Activated effector memory CD4-positive, alpha-beta T cell treated with Interleukin-2 at 50 U/mL for 16 hours (primary cell): ENCODE data around the gene CSTF1.
"Not testable (repeated sequence)": the region's sequence is repeated elsewhere in the genome, so short reads cannot be mapped to it uniquely, and the experiment has no call there.

Experiments
- DNase-seq: peaks from one replicate; pipeline ENCODE4 v3.0.0-alpha.2; 2020

Gene CSTF1

GRCh38 chr20:56371977-56372376, 20.5 kb upstream of the CSTF1 start:
- no peak for DNase-seq

DNA sequence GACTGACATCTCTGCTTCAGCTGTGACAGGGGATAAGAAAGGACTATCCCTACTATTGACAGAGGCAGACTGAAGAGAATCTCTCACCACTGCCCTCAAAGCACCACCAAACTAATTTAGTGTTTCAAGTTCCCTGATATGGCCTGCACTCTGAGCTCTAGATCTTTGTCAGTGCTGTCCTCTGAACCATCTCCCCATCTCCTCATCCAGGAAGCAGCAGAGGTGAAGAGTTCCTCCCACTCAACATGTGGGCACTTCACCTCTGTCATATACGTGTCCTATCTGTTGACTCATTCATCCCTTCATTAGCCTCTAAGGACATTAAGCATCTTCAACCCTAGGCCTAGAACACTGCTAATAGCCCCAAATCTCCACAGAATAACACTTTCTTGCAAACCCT, 19.6 kb upstream of the CSTF1 start:
- DNase-seq, result no peak

DNA sequence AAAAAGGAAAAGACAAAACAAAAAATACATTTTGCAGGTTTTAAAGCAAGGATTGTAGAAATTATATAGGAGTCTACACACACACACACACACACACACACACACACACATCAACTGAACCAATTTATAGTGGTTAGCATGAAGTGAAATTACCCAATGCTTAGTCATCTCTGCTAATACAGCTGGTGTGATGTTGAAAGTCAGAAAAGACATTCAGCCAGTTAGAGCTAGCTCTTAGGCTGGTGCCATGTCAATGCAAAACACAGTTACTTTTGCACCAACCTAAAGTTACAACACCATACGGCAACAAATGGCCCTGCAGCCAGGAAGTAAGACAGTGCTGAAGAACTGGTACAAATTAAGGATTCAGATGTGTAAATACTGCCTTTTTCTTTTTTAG, 18.5 kb upstream of the CSTF1 start:
- DNase-seq, result no peak

- no peak for DNase-seq
Measured at GRCh38 chr20:56376331-56376730, 16.1 kb upstream of the CSTF1 start.

DNA sequence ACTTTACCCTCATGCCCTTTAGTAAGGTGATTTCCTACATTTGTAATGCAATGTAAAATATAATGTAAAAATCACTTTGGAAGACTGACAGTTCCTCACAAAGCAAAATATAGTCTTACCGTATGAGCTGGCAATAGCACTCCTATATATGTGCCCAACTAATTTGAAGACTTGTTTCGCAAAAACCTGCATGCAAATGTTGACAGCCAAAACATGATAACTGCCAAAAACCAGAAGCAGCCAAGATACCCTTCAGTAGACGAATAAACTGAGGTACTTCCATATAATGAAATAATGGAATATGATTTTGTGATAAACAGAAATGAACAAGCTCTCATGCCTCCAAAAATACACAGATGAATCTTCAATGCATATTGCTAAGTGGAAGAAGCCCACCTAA, 14.1 kb upstream of the CSTF1 start:
- DNase-seq, result no peak

DNA sequence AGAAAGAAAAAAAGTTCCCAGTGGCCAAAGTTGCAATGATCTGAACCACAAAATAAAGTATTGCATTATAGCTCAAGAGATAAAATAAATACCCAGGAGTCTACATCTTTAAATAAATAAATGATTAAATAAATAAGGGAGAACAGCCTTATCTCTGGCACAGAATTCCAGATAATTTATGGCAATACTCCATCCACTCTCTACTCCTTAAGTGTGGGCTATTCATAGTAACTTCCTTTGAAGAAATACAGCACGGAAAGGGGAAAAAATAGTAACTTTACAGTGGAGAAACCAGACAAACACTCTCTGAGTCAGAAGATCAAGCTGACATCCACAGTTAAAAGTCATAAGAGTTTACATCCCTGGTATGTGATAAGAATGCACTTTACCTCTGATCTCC, 12.1 kb upstream of the CSTF1 start:
- DNase-seq, result no peak

DNA sequence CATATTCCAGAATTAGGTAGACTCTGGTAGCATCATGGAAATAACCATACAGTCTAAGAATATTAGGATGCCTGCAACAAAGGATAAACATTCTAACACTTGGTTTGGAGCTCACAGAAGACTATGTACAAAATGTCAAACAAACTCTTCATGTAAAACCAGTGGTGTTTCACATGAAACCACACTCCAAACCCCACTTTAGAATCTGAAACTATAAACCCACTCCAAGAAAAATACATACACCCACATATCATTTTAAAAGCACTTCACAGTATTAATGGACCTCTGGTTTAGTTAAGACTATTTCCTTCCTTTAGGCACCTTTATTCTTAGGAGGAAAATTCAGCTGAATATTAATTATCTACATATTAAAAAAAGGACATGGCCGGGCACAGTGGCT, 10.9 kb upstream of the CSTF1 start:
- DNase-seq, result no peak

DNA sequence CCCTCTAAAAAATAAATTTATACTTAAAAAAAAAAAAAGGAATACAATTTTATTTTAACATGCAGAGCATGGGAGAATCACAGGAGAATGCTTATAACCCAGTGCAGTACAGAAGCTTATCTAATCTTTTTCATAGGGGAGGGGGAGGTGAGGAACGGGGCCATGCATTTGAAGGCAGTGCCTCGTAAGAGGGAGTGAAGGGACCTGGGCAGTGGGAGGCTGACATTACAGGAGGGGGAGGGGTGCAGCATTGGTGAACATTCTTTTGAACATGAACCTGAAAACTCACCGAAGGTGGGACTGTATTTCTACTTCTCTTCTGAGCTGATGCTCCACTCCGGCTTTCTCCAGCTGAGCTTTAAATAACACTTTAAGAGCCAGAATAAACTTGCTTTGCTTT, 9.7 kb upstream of the CSTF1 start:
- no peak for DNase-seq

GRCh38 chr20:56383334-56383733, 9.1 kb upstream of the CSTF1 start:
- DNase-seq, result no peak

GRCh38 chr20:56385130-56385529, 7.3 kb upstream of the CSTF1 start:
- DNase-seq, result no peak

- DNase-seq, result no peak
Measured at GRCh38 chr20:56386219-56386618, 6.2 kb upstream of the CSTF1 start.

DNA sequence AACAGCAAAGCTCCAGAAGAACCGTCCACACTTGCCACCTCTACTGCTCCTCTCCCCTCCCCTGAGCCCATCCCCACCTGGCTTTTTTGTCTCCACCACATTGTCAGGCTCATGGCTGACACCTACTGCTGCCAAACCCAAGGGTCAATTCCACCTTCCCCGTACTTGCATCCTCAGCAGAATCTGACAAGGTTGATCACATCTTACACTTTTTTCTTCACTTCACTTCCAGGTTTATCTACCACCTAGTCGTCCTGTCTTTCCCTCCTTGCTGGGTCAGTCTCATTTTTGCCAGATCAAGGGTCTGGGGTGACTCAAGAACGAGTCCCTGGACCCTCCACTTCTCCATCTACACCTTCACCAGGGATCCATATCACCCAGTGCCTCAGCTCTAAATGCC, 3.6 kb upstream of the CSTF1 start:
- DNase-seq, result no peak

- DNase-seq, result no peak
Measured at GRCh38 chr20:56389807-56390206, 2.6 kb upstream of the CSTF1 start.

- DNase-seq, result not testable (repeated sequence)
Measured at GRCh38 chr20:56390396-56390795, 2.0 kb upstream of the CSTF1 start.

DNA sequence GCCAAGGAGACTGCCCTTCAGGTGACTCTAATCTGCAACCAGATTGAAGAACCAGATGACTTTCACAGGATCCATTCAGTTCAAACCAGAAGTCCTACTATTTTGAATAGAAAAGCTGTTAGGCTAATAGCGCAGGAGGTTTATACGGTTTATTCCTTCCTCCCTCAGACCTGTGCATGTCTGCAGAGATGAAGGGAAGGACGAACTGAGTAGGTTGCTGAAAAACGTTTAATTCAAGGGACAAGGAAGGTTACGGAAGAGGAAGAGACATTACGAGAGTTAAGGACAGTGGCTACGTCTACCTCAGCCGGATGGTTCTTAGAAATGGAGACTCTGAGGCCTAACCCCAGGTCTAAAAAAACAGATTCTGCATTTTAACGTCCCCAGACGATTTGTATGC, 1.4 kb upstream of the CSTF1 start:
- no peak for DNase-seq

DNA sequence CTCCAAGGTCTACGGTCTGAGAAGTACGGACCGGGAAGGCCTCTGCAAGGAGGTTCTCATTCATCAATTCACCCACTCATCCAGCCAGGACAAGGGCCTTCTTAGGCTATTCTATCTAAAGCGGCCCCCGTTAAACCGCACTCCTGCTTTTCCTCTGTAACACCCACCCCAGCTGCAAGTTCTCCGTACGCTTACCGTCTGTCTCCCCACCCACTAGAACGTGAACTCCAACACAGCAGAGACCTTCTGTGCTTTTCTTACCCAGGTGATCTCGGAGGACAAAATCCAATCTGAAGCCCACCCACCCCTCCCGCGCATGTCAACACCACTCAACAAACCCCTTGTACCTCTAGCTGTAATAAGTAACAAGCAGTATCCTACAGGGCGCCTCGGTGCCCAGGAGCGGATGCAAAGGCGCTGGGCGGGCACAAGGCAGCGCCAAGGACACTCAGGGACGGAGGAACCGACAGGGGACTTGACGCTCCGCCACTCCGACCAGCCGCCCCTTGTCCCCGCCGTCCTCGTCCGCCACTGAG, 781 bp upstream of the CSTF1 start:
- DNase-seq, result no peak

GRCh38 chr20:56392881-56393482, 537 bp downstream of the CSTF1 start:
- DNase-seq, result no peak

DNA sequence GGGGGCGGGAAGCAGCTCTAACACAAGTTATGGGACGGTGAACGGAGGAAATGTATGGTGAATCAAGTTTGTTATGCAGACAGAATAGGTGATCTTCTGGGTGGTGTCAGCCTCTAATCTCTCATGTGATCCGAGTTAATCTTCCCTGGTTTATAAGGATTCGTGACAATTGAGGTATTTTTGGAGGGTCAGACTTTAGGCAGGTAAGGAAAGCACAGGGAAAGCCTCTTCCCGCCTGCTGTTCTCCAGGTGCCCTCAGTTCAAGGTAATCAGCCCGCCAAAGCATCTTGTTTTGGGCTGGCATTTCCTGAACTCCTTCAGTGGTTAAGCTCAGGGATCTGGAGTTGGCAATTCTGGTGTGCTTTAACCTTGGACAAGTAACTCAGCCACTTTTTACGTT, 1.2 kb downstream of the CSTF1 start:
- no peak for DNase-seq

DNA sequence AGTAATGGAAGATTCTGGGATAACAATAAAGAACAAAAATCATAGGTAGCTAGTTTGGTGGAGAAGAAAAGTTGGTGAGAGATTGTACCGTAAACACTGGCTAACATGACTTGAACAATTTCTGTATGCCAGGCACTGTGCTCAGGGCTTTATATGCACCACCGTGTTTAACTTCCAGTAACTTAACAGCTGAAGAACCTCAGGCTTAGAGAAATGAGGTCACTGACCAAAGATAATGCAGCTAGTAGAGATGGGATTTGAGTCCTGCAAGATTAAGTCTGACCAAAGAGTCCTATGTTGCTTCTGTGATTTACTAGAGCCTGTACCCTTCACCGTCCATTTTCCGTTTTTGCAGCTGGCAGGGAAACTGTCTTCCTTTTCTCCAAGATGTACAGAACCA, 2.7 kb downstream of the CSTF1 start:
- no peak for DNase-seq

DNA sequence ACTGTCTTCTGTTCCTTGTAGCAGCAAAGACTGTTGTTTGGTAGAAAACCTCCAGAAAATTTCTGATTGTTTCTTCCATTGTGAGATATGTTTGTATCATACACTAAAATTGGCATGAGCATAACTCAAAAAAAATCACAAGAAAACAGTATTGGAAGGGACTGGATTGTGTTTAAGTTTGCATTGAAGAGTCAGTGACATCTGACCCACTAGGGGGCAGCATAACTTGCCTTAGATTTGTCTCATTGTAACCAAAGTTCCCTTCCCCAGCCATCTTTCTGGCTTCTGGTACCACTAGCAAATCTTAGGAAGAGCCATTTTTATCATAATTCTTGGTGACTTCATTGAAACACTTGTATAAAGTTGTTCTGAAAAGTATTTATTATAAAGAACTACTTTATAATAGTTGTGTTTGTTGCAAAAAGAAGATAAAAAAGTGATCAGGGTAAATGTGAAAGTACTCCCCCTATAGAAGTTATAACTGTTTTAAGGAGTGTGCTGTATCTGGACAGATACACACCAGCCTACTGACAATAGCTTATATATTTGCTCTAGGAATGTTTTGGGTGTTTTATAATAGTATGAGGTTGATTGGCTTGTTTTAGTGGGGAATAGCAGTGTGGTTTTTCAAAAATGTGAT, 7.7 kb downstream of the CSTF1 start:
- DNase-seq, result no peak

DNA sequence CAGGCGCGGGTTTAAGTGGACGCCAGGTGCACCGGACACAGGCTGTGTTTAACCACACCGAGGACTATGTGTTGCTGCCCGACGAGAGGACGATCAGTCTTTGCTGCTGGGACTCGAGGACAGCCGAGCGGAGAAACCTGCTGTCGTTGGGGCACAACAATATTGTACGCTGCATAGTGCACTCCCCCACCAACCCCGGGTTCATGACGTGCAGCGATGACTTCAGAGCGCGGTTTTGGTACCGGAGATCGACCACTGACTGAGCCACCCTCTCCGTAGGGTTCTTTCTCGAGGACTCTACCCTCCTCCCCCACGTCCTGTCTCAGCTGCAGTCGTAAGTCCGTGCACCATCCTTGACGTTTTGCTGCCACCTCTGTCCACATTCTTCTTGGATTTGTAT, 11.0 kb downstream of the CSTF1 start:
- DNase-seq, result no peak

- DNase-seq, result not testable (repeated sequence)
Measured at GRCh38 chr20:56405356-56405755, 12.9 kb downstream of the CSTF1 start.

GRCh38 chr20:56406910-56407309, 14.5 kb downstream of the CSTF1 start:
- no peak for DNase-seq

DNA sequence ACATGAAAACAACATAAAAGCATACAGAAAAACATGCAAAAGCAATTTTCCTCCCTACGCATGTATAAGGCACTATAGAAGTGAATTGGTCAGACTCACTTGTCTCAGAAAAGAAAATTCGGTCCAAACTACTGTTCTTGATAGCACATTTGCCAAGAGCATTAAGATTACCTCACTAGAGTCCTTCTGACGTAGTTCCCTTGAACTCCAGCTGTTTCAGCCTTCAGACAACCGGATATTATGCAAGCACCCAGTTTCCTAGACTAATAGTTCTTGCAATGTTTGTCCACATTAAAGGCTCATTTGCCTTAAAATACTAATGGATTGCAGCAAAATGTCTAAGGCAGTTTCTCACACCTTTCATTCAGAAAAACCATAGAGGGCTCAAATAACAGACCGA, 17.1 kb downstream of the CSTF1 start:
- DNase-seq, result no peak

DNA sequence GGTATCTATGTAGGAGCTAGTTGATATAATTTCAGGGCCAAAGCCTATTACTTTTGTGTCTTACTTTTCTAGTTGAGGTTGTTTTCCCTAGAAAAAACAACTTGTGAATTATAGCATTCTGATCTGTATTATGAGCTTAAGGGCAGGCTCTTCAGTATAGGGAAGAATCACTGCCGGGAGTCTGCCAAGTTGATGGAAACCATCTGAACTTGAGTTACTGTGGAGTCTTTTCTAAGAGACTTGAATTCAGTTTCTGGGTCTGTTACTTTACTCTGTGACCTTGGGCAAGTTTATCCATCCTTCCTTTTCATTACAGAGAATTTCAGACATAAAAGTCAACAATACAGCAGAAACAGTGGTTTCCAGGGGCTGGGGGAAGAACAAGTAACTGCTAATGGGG, 17.5 kb downstream of the CSTF1 start:
- DNase-seq, result no peak
